ENCODE results near the gene CLTC. TPM values are rescaled to one million over a fixed set of nuclear protein-coding genes. Genes with fewer than 3 reads are reported as not detected.

Gene CLTC
- total RNA-seq, 1 experiment from 2014 or later = 206 TPM

DNA sequence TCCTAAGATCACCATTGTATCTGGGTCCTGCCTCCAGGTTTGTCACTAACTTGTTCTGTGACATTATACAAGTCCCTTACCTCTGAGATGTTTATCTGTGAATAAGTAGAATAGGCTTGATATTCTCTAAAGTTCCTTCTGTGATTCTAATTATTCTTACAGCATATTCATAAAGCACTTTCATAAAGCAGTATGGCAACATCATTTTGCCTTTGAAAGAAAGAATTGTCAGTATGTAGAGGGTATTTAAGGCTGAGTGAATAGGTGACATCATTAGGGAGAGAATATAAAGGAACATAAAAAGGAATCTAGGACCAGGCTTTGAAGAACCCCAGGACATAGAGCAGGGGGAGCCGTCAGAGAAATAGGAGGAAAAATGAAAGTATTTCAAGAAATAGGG, 103.3 kb downstream of the CLTC start:
- H3K27ac ChIP-seq = no peak overlapping the region
- no peak overlapping the region for H3K4me2 ChIP-seq
- no peaks in the 10 kb centered on the region for H3K9me2 ChIP-seq (ENCODE audit: insufficient read depth)
- no TSS peak for BruUV-seq (replicated peaks)
- no peaks in the 10 kb centered on the region for H3K36me3 ChIP-seq (ENCODE audit: low read depth)
- H4K20me1 ChIP-seq (ENCODE audit: insufficient read depth) = peaks cover 3% of the 10 kb centered on the region
- no peak overlapping the region for H2AFZ ChIP-seq
- peaks cover 10% of the 10 kb centered on the region; the same call in 1 of the 2 replicates for H3F3A ChIP-seq (ENCODE audit: insufficient read depth, low read depth)
- POLR2A ChIA-PET (ENCODE audit: unreplicated experiment) = no interaction called here
- CTCF ChIA-PET = no interaction called here
- no peak for DNase-seq
- TF ChIP-seq EZH2 (IDR thresholded peaks at IDR 0.05; ENCODE audit: low read depth) = no peak
- TF ChIP-seq, protein P1, sequence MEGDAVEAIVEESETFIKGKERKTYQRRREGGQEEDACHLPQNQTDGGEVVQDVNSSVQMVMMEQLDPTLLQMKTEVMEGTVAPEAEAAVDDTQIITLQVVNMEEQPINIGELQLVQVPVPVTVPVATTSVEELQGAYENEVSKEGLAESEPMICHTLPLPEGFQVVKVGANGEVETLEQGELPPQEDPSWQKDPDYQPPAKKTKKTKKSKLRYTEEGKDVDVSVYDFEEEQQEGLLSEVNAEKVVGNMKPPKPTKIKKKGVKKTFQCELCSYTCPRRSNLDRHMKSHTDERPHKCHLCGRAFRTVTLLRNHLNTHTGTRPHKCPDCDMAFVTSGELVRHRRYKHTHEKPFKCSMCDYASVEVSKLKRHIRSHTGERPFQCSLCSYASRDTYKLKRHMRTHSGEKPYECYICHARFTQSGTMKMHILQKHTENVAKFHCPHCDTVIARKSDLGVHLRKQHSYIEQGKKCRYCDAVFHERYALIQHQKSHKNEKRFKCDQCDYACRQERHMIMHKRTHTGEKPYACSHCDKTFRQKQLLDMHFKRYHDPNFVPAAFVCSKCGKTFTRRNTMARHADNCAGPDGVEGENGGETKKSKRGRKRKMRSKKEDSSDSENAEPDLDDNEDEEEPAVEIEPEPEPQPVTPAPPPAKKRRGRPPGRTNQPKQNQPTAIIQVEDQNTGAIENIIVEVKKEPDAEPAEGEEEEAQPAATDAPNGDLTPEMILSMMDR (conservative IDR thresholded peaks at IDR 0.05) = no peak
- peaks cover 86% of the 10 kb centered on the region for H3K79me2 ChIP-seq (ENCODE audit: low read depth)
- H3K9me3 ChIP-seq (ENCODE audit: insufficient read depth, low read depth) = no peaks in the 10 kb centered on the region
- intact Hi-C loops (cut with micrococcal nuclease; ENCODE audit: unreplicated experiment) = no loop called here
- no peak overlapping the region for H3K4me3 ChIP-seq
- H3K27me3 ChIP-seq (ENCODE audit: insufficient read depth, low read depth) = no peaks in the 10 kb centered on the region
- peaks cover 10% of the 10 kb centered on the region for H3K4me1 ChIP-seq (replicated peaks; ENCODE audit: insufficient read depth)

DNA sequence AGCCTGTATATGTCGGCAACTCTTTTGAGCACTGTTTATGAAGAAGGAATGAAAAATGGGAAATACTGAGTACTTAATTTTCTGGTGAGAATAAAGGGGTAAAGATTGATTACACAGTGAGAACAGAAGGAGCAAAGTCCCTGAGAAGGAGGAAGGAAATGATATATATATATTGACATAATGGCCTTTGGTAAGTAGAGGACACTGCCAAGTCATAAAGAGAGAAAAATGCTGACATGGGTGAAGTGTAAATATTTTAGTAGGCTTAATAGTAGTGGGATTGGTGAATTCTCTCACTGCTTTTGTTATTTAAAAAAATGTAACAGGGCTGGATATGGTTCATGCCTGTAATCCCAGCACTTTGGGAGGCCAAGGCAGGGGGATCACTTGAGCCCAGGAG, 103.9 kb downstream of the CLTC start:
- intact Hi-C loops (cut with micrococcal nuclease; ENCODE audit: unreplicated experiment) = no loop called here
- Histone ChIP-seq H3K36me3 (ENCODE audit: low read depth) (no peaks in the 10 kb centered on the region), H3K9me2 (ENCODE audit: insufficient read depth) (no peaks in the 10 kb centered on the region), H3K9me3 (ENCODE audit: insufficient read depth, low read depth) (no peaks in the 10 kb centered on the region), H2AFZ (no peak overlapping the region), H3K27me3 (ENCODE audit: insufficient read depth, low read depth) (no peaks in the 10 kb centered on the region), H4K20me1 (ENCODE audit: insufficient read depth) (peaks cover 3% of the 10 kb centered on the region), H3K27ac (no peak overlapping the region), H3F3A (ENCODE audit: insufficient read depth, low read depth) (peaks cover 10% of the 10 kb centered on the region; the same call in 1 of the 2 replicates), H3K79me2 (ENCODE audit: low read depth) (peaks cover 84% of the 10 kb centered on the region), H3K4me3 (no peak overlapping the region), H3K4me1 (replicated peaks; ENCODE audit: insufficient read depth) (peaks cover 10% of the 10 kb centered on the region), H3K4me2 (no peak overlapping the region)
- ChIA-PET CTCF (no interaction called here), POLR2A (ENCODE audit: unreplicated experiment) (no interaction called here)
- no peak for TF ChIP-seq EZH2 (IDR thresholded peaks at IDR 0.05; ENCODE audit: low read depth)
- TF ChIP-seq, protein P1 (conservative IDR thresholded peaks at IDR 0.05) = no peak
- no TSS peak for BruUV-seq (replicated peaks)
- DNase-seq = no peak

DNA sequence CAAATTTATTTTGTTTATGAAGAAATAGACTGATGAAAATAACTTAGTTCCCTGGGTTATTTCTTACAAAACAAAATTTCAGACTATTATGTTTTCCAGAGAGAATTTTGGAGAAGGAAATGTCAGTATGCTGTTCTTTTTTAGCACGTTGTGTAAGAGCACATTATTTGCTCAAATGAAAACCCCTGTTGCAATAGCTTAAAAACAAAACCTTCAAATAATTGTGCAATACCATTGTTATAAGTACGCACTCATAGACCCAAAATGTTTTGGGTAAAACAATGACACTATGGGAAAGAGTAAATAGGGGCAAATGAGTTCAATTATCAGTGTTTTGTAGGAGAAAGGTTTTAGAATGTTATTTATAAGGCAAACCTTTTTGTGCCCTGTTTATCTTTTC, 106.0 kb downstream of the CLTC start:
- H3K4me3 ChIP-seq = no peak overlapping the region
- H3K4me1 ChIP-seq (replicated peaks; ENCODE audit: insufficient read depth) = peaks cover 20% of the 10 kb centered on the region
- H3K79me2 ChIP-seq (ENCODE audit: low read depth) = peaks cover 83% of the 10 kb centered on the region
- CTCF ChIA-PET = interaction anchor here (0.5 kb wide), 1 partner anchor 475 kb away, joined by 14 read pairs; no protein-coding TSS in a partner anchor
- H3K36me3 ChIP-seq (ENCODE audit: low read depth) = no peaks in the 10 kb centered on the region
- TF ChIP-seq EZH2 (IDR thresholded peaks at IDR 0.05; ENCODE audit: low read depth) = no peak
- TF ChIP-seq, protein P1 (conservative IDR thresholded peaks at IDR 0.05) = no peak
- H3F3A ChIP-seq (ENCODE audit: insufficient read depth, low read depth) = peaks cover 10% of the 10 kb centered on the region; the same call in 1 of the 2 replicates
- no peaks in the 10 kb centered on the region for H3K9me2 ChIP-seq (ENCODE audit: insufficient read depth)
- no peak overlapping the region for H2AFZ ChIP-seq
- no peak overlapping the region for H3K4me2 ChIP-seq
- POLR2A ChIA-PET (ENCODE audit: unreplicated experiment) = interaction anchor here (0.7 kb wide), 1 partner anchor 108 kb away, joined by 7 read pairs; no protein-coding TSS in a partner anchor
- peak in 1 of 2 experiments; percentile 49 for DNase-seq
- no TSS peak for BruUV-seq (replicated peaks)
- intact Hi-C loops (cut with micrococcal nuclease; ENCODE audit: unreplicated experiment) = no loop called here
- H3K27ac ChIP-seq = peak overlapping the region; percentile 36
- no peaks in the 10 kb centered on the region for H3K27me3 ChIP-seq (ENCODE audit: insufficient read depth, low read depth)
- H3K9me3 ChIP-seq (ENCODE audit: insufficient read depth, low read depth) = no peaks in the 10 kb centered on the region
- no peaks in the 10 kb centered on the region; the same call in 1 of the 2 replicates for H4K20me1 ChIP-seq (ENCODE audit: insufficient read depth)
